Camera-type eye (tissue), 1 donor: ENCODE data around the gene ACKR4. TPM values are rescaled to one million over a fixed set of nuclear protein-coding genes. Genes with fewer than 3 reads are reported as not detected.

ENCODE experiments used
- total RNA-seq: library from RNA; depleted of rRNA; stranded (reverse); fragments of >200 nt; gene quantifications from one replicate; pipeline ENCODE4 v1.2.3, GENCODE V29; 2014

The ACKR4 gene
- total RNA-seq = 6.6 TPM

GRCh38 chr3:132596816-132597433 is at the start of gene ACKR4:
ACKR4 (plus strand) TSS chr3:132597270; CDS start chr3:132600398, 3,128 bp downstream.

Other genes with a start within 250 kb of the ACKR4 start
- gene DNAJC13, start 179.8 kb upstream of the ACKR4 start, total RNA-seq = 88.2 TPM
- gene ACAD11, start 62.5 kb downstream of the ACKR4 start, total RNA-seq = 40.5 TPM
- 84.9 TPM for gene UBA5, start 63.1 kb downstream of the ACKR4 start, total RNA-seq
- gene NPHP3, start 125.1 kb downstream of the ACKR4 start, total RNA-seq = 48.4 TPM